Rectal smooth muscle tissue (tissue), 1 donor: ENCODE data around the gene ATG16L1.

Experiments
- H3K27ac ChIP-seq: one replicate; pipeline ENCODE4 v1.7.0; 2013; ENCODE audit warnings: low read depth, low read length, inconsistent platforms
- H3K27me3 ChIP-seq: one replicate; pipeline ENCODE4 v1.7.0; 2013; ENCODE audit warnings: low read length; ENCODE audit not compliant: control insufficient read depth, insufficient read depth
- H3K36me3 ChIP-seq: one replicate; pipeline ENCODE4 v1.7.0; 2013; ENCODE audit warnings: low read length; ENCODE audit not compliant: control insufficient read depth, insufficient read depth
- H3K4me1 ChIP-seq: one replicate; pipeline ENCODE4 v1.7.0; 2013; ENCODE audit warnings: low read length; ENCODE audit not compliant: control insufficient read depth, insufficient read depth
- H3K4me3 ChIP-seq: one replicate; pipeline ENCODE4 v1.7.0; 2013; ENCODE audit warnings: low read length
- H3K9ac ChIP-seq: one replicate; pipeline ENCODE4 v1.7.0; 2013; ENCODE audit warnings: low read length

ATG16L1 gene

DNA sequence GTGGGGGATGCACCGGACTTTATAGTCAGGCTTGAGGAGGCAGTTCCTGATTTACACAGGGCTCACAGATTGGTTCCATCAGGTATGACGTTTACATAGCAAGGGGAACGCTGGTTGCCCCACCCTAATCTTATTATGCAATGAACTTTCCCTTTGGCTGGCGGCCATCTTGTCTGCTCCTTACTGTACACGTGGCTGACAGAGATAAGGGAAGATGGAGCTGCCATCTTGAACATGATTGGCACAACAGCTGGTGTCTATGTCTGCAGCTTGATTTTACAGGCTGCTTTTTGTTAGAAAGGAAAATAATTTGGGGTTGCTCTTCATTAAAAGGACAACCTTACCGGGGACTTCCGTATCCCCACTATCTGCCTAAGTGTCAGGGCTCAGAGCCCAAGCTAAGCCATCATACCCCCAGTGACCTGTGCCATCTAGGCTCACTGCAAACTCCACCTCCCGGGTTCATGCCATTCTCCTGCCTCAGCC lies 33.5 kb upstream of the ATG16L1 start:
- Histone ChIP-seq H3K4me3 (no peak overlapping the region), H3K27ac (no peak overlapping the region), H3K36me3 (no peaks in the 10 kb centered on the region), H3K27me3 (no peaks in the 10 kb centered on the region), H3K4me1 (no peaks in the 10 kb centered on the region), H3K9ac (no peak overlapping the region)

DNA sequence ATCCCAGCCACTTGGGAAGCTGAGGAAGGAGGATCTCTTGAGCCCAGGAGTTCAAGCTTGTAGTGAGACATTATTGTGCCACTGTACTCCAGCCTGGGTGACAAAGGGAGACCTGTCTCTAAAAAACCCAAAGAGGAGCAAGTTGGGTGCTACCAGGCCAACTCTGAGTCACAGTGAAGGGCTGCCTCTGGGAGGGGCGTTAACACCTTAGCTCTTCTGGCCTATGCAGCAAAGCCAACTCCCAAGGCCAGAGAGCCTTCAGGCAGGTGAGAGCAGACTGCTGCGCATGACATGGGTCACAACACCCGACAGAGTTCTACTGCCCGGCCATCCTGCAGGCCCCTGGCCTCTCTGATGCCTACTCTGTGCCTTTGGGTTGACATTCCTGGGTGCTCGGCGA lies 32.6 kb upstream of the ATG16L1 start:
- Histone ChIP-seq H3K4me3 (no peak overlapping the region), H3K27me3 (no peaks in the 10 kb centered on the region), H3K27ac (no peak overlapping the region), H3K9ac (no peak overlapping the region), H3K4me1 (no peaks in the 10 kb centered on the region), H3K36me3 (no peaks in the 10 kb centered on the region)

DNA sequence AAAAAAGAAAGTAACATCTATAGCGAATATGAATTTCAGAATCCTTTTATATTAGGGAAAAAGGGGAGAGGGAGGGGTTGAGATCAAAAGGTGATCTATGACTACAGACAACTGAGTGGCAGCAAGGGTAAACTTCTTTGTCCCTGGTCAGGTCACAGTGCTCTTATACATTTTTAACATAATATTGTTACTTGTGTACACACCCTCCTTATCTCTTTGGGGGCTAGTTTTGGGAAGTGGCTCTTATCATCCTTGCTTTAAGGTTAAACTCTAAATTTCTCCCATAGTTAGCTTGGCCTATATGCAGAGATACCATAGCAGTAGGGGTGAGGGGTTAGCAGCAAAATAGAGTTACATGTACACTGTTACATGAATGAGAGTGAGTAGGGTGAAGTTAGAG lies 31.6 kb upstream of the ATG16L1 start:
- H3K4me3 ChIP-seq, result no peak overlapping the region
- no peak overlapping the region for H3K27ac ChIP-seq
- H3K9ac ChIP-seq, result no peak overlapping the region
- no peaks in the 10 kb centered on the region for H3K36me3 ChIP-seq
- H3K27me3 ChIP-seq, result no peaks in the 10 kb centered on the region
- H3K4me1 ChIP-seq, result no peaks in the 10 kb centered on the region

DNA sequence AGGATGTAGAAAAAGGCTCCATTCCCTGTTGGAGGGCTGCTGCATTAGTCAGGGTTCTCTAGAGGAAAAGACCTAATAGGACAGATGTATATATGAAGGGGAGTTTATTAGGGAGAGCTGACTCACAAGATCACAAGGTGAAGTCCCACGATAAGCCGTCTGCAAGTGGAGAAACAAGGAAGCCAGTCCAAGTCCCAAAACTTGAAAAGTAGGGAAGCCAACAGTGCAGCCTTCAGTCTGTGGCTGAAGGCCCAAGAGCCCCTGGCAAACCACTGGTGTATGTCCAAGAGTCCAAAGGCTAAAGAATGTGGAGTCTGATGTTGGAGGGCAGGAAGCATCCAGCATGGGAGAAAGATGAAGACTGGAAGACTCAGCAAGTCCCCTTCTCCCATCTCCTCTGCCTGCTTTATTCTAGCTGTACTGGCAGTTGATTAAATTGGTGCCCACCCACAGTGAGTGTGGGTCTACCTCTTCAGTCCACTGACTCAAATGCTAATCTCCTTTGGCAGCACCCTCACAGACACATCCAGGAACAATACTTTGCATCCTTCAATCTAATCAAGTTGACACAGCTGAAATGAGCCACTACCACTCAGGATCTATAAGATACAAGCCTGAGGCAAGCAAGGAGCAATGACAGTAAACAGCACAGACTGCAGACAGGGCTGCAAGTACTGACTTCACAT lies 30.0 kb upstream of the ATG16L1 start:
- Histone ChIP-seq H3K36me3 (no peaks in the 10 kb centered on the region), H3K9ac (no peak overlapping the region), H3K4me1 (no peaks in the 10 kb centered on the region), H3K27ac (no peak overlapping the region), H3K4me3 (no peak overlapping the region), H3K27me3 (no peaks in the 10 kb centered on the region)

DNA sequence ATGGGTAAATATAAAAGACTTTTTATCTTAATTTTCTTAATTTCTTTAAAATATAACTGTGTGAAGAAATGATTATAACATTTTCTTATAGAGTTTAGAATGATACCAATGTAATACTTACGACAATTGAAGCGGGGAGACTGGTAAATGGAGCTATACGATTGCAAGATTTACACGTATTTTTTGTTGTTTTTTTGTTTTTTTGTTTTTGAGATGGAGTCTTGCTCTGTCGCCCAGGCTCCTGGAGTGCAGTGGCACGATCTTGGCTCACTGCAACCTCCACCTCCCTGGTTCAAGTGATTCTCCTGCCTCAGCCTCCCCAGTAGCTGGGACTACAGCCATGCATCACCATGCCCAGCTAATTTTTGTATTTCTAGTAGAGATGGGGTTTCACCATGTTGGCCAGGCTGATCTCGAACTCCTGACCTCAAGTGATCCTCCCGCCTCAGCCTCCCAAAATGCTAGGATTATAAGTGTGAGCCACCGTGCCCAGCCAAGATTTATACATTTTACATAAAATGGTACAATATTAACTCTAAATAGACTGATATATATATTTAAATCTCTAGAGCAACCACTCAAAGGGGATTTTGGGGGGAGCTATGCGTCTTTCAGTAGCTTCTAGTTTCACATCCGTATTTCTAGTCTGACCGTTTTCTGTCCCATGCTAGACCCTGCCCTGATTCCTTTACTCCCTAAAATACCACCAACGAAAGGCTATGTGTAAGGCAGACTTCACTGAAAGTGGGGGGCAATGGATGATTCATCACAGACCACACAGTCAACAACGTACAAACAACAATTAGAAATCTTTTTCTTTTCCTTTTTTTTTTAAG lies 28.2 kb upstream of the ATG16L1 start:
- H3K27ac ChIP-seq, result no peak overlapping the region
- no peaks in the 10 kb centered on the region for H3K27me3 ChIP-seq
- H3K4me1 ChIP-seq, result no peaks in the 10 kb centered on the region
- no peak overlapping the region for H3K9ac ChIP-seq
- H3K4me3 ChIP-seq, result no peak overlapping the region
- no peaks in the 10 kb centered on the region for H3K36me3 ChIP-seq

DNA sequence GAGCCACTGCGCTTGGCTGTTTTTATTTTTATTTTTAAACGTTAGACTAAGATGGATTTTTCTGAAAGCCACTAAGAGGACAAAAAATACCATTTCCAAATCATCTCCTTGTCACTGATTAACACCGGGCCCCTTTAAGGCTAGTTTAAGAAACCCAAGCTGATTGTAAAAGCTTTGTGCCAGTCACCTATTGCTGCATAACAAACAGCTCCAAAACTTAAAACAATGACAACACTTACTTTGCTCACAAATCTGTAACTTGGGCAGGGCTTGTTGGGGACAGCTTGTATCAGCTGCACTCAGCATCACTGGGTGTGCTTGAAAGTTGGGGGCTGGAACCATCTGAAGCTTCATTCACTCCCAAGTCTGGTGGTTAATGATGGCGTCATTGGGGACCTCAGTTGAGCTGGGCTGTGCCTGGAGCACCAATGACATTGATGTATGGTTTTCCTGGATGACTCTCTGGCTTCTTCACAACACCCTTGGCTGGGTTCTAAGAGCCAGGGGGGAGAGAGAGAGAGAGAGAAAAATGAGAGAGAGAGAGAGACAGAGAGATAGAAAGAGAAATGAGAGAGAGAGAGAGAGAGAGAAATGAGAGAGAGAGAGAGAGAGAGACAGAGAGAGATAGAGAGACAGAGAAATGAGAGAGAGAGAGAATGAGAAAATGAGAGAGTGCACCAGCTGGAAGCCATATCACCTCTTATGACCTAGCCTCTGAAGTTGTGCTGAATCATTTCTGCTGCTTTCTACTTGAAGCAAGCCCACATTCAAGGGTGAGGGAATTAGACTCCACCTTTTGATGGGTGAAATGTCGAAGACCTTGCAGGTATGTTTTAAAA lies 26.0 kb upstream of the ATG16L1 start:
- Histone ChIP-seq H3K4me1 (no peaks in the 10 kb centered on the region), H3K9ac (no peak overlapping the region), H3K36me3 (no peaks in the 10 kb centered on the region), H3K4me3 (no peak overlapping the region), H3K27me3 (no peaks in the 10 kb centered on the region), H3K27ac (no peak overlapping the region)

DNA sequence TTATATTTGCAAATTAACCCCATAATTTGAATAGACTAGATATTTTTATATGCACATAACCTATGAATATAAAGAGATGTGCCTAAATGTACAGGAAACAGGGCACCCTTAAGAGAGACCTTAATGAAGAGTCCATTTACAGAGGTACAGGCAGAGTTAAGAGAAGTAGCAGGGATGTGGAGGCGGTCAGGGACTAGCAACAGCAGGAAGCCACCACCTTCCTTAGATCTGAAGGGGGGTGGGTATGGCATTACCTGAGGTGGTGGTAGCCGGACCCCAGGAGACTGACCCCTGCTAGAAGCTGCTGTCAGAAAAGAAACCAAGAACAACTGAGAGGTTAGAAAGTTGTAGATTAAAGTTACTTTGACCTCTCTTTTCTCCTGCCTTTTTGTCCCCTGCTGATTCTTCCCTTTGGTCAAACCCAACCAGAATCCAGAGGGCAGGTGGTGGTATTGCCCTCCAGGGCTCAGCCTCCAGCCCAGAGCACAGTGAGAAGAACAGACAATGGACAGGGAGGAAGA lies 24.9 kb upstream of the ATG16L1 start:
- H3K36me3 ChIP-seq, result no peaks in the 10 kb centered on the region
- H3K4me1 ChIP-seq, result no peaks in the 10 kb centered on the region
- H3K27ac ChIP-seq, result no peak overlapping the region
- H3K27me3 ChIP-seq, result no peaks in the 10 kb centered on the region
- no peak overlapping the region for H3K4me3 ChIP-seq
- H3K9ac ChIP-seq, result no peak overlapping the region

DNA sequence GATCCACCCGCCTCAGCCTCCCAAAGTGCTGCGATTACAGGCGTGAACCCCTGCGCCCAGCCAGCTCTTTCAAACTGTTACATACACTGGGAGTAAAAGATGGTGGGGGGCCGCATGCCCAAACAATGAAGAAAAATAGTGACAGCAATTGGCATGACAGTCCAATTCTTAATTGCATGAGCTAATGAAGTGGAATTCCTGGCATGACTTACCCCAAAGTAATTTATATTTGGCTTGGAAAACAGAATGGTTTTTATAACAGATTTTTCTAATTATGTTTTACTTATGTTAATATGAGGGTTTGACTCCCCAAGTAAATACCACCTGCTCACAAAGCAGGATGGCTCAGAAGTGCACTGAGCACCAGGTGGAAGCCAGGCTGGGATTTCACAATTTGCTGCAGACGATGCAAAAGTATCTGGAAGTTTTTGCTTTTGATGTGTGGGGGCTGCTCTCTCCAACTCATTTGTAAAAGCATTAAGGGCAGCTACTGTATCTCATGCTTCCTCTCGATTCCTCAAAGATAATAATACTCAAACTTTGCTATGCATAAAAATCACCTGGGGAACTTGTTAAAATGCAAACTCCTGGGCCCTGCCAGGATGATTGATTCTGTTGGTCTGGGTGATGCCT lies 24.0 kb upstream of the ATG16L1 start:
- Histone ChIP-seq H3K4me1 (no peaks in the 10 kb centered on the region), H3K27me3 (no peaks in the 10 kb centered on the region), H3K9ac (no peak overlapping the region), H3K27ac (no peak overlapping the region), H3K36me3 (no peaks in the 10 kb centered on the region), H3K4me3 (no peak overlapping the region)

DNA sequence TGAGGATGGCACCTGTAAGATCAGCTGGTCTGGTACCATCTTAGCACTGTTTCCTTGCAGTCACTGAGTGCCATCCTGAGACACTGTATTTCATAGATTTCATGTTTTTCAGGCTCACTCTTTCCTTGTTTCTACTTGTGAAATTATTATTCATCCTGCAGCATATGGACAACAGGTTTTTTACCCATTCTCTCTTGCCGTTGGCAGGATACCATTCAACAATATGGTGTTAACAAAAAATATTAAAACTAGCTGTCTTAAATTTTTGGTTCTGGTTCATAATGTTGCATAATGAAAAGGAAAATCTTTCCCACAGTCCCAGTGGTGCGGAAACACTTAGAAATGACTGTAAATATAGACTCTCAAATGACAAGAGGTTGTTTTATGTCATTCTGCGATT lies 23.1 kb upstream of the ATG16L1 start:
- H3K4me3 ChIP-seq, result no peak overlapping the region
- H3K9ac ChIP-seq, result no peak overlapping the region
- H3K4me1 ChIP-seq, result no peaks in the 10 kb centered on the region
- no peaks in the 10 kb centered on the region for H3K27me3 ChIP-seq
- H3K27ac ChIP-seq, result no peak overlapping the region
- no peaks in the 10 kb centered on the region for H3K36me3 ChIP-seq

DNA sequence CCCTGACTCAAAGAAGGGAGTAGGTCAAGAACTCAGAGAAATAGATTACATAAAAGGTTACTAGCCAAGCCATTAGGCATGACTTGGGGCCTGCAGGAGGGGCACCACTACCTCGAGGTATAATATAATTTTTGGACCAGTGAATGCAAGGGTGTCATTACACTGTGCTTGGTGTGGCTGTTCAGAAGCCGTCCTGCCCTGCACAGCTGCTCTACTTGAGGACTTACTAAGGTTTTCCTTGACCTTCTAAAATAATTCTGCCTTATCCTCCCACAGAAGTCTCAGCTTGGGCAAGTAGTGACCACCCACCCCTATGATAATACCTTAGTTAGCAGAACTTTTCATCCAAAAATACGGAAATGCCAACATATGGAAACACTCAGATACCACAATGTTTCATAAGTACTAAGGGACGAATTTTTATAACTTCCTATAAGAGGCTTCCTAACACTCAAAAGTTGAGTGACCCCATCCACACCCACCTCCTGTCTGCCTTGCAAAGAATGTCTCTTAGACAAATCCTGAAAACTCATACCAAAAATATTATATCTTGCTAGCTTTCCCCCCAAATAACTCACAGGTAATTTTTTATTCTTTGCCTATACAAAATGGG lies 17.7 kb upstream of the ATG16L1 start:
- Histone ChIP-seq H3K27me3 (no peaks in the 10 kb centered on the region), H3K36me3 (no peaks in the 10 kb centered on the region), H3K4me3 (no peak overlapping the region), H3K4me1 (no peaks in the 10 kb centered on the region), H3K9ac (no peak overlapping the region), H3K27ac (no peak overlapping the region)

DNA sequence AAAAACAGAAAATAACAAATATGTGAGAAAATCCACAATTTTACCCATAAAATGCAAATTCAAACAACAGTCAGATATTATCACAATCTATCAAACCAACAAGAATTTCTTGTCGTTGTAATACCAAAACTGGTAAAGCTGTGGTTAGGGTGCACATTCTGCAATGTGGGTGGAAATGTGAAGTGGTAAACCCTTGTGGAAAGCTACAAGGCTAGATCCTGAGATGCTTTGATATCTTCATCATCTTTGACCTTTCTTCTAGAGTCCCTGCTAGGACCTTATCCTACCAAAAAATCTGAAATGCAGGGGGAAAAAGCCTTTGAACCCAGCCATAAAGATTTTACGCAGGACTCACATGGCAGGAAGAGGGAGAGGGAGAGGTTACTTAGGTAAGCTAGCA lies 17.2 kb upstream of the ATG16L1 start:
- Histone ChIP-seq H3K4me3 (no peak overlapping the region), H3K4me1 (no peaks in the 10 kb centered on the region), H3K9ac (no peak overlapping the region), H3K27ac (no peak overlapping the region), H3K36me3 (no peaks in the 10 kb centered on the region), H3K27me3 (no peaks in the 10 kb centered on the region)
